Gastroesophageal sphincter (tissue), 4 donors: ENCODE results near the gene PPP3CA. TPM values are rescaled to one million over a fixed set of nuclear protein-coding genes. Genes with fewer than 3 reads are reported as not detected.

Experiments used
- ATAC-seq: fragments of 150-250 bp; one replicate; pipeline ENCODE4 v1.9.1; 2016; ENCODE audit warnings: mild to moderate bottlenecking, moderate library complexity
- H3K27ac ChIP-seq, 4 donors: fragments of 200-600 bp; sonication (generic) in 3 of 4; 1 replicate in 3 of 4; 2 replicates in 1 of 4; pipeline ENCODE4 v1.5.1; 2016 to 2019
- H3K27me3 ChIP-seq: fragments of 200-600 bp; sonication (generic); one replicate; pipeline ENCODE4 v1.5.1; 2019
- H3K36me3 ChIP-seq, 2 donors: fragments of 200-600 bp; sonication (generic); one replicate each; pipeline ENCODE4 v1.5.1; 2019; ENCODE audit warnings: control low read depth in 1 of 2
- H3K4me1 ChIP-seq, 3 donors: fragments of 200-600 bp; sonication (generic); 1 replicate in 2 of 3; 2 replicates in 1 of 3; pipeline ENCODE4 v1.5.1; 2016 to 2019; ENCODE audit warnings: control low read depth in 2 of 3
- H3K4me3 ChIP-seq, 2 donors: fragments of 200-600 bp; sonication (generic); one replicate each; pipeline ENCODE4 v1.5.1; 2019; ENCODE audit warnings: mild to moderate bottlenecking in 1 of 2, moderate library complexity in 1 of 2
- H3K9me3 ChIP-seq, 3 donors: fragments of 200-600 bp; sonication (generic); one replicate each; pipeline ENCODE4 v1.5.1; 2017 to 2019; ENCODE audit warnings: control low read depth in 2 of 3
- CTCF ChIP-seq, 4 experiments: fragments of 200-600 bp in 2 of 4; fragments of 450-650 bp in 2 of 4; sonication (generic) in 1 of 4; IDR thresholded peaks; one replicate each; pipeline ENCODE4 v1.5.1; 2017 to 2019; ENCODE audit warnings: antibody characterized with exemption in 4 of 4, mild to moderate bottlenecking in 2 of 4, moderate library complexity in 2 of 4
- EP300 ChIP-seq: sonication (generic); formaldehyde crosslinking; IDR thresholded peaks from one replicate; pipeline ENCODE4 v1.6.1; 2017; ENCODE audit warnings: antibody characterized with exemption, mild to moderate bottlenecking
- POLR2A ChIP-seq, 2 donors: fragments of 450-650 bp; IDR thresholded peaks; one replicate each; pipeline ENCODE4 v1.6.1; 2017; ENCODE audit warnings: antibody characterized with exemption in 2 of 2, mild to moderate bottlenecking in 2 of 2, moderate library complexity in 1 of 2
- POLR2AphosphoS5 ChIP-seq: sonication (generic); formaldehyde crosslinking; IDR thresholded peaks from one replicate; pipeline ENCODE4 v1.6.1; 2017; ENCODE audit warnings: antibody characterized with exemption
- WGBS, 2 donors: methylation state at CpG; one replicate each; pipeline ENCODE4 v1.1.5; 2018; ENCODE audit warnings: low coverage in 1 of 2; 5-methylcytosine and 5-hydroxymethylcytosine counted together
- total RNA-seq, 4 donors: library from RNA; depleted of rRNA; stranded (reverse); fragments of >200 nt; gene quantifications; one replicate each; pipeline ENCODE4 v1.1.0, GENCODE V29; 2016

Gene PPP3CA
- total RNA-seq, 4 donors from 2014 or later: 21.1 to 29.2 (median 24.8) TPM

GRCh38 chr4:101044766-101045165 lies 302.6 kb downstream of the PPP3CA start:
- Histone ChIP-seq H3K9me3 (no peaks in the 10 kb centered on the region), H3K27me3 (no peaks in the 10 kb centered on the region), H3K4me1 (peaks cover 0 to 7% (median 0%) of the 10 kb centered on the region in 3 donors), H3K27ac (no peak overlapping the region), H3K4me3 (no peak overlapping the region), H3K36me3 (peaks cover 0 to 11% of the 10 kb centered on the region in 2 donors)
- no peak for ATAC-seq
- 100% methylated on average over 1 of the region's 1 CpG; no CpG with 5 or more reads in 1 of the 2 donors for WGBS, 2 donors
- TF ChIP-seq POLR2A (IDR thresholded peaks at IDR 0.05): no peak
- no peak for TF ChIP-seq CTCF (IDR thresholded peaks at IDR 0.05)
- no peak for TF ChIP-seq POLR2AphosphoS5
- TF ChIP-seq EP300: no peak

- Histone ChIP-seq H3K9me3 (no peaks in the 10 kb centered on the region), H3K36me3 (peaks cover 0 to 19% of the 10 kb centered on the region in 2 donors), H3K4me1 (peaks cover 0 to 7% (median 0%) of the 10 kb centered on the region in 3 donors), H3K27me3 (no peaks in the 10 kb centered on the region), H3K27ac (no peak overlapping the region), H3K4me3 (no peak overlapping the region)
- no peak for ATAC-seq
- WGBS, 2 donors: 15 to 22% methylated on average over 1 of the region's 1 CpG
- TF ChIP-seq CTCF (IDR thresholded peaks at IDR 0.05) (no peak), POLR2A (IDR thresholded peaks at IDR 0.05) (no peak), EP300 (no peak), POLR2AphosphoS5 (no peak)
These were observed 304.5 kb downstream of the PPP3CA start for GRCh38 chr4:101042847-101043246.

- no peaks in the 10 kb centered on the region for H3K27me3 ChIP-seq
- no peak for TF ChIP-seq CTCF (IDR thresholded peaks at IDR 0.05)
- no peak for TF ChIP-seq POLR2AphosphoS5
- TF ChIP-seq EP300: no peak
- no peak for TF ChIP-seq POLR2A (IDR thresholded peaks at IDR 0.05)
- H3K9me3 ChIP-seq: no peaks in the 10 kb centered on the region
- H3K27ac ChIP-seq: no peak overlapping the region
- no peak overlapping the region for H3K4me3 ChIP-seq
- H3K36me3 ChIP-seq: peaks cover 0 to 29% of the 10 kb centered on the region in 2 donors
- ATAC-seq: no peak
- 64 to 73% methylated on average over 2 of the region's 2 CpGs for WGBS, 2 donors
- peaks cover 0 to 7% (median 0%) of the 10 kb centered on the region in 3 donors for H3K4me1 ChIP-seq
These were observed 306.6 kb downstream of the PPP3CA start for GRCh38 chr4:101040776-101041175.

GRCh38 chr4:101039367-101039766 lies 308.0 kb downstream of the PPP3CA start:
- peaks cover 0 to 7% (median 0%) of the 10 kb centered on the region in 3 donors for H3K4me1 ChIP-seq
- no peak for ATAC-seq
- H3K36me3 ChIP-seq: peaks cover 0 to 24% of the 10 kb centered on the region in 2 donors
- no peaks in the 10 kb centered on the region for H3K27me3 ChIP-seq
- H3K9me3 ChIP-seq: no peaks in the 10 kb centered on the region
- no peak overlapping the region for H3K27ac ChIP-seq
- H3K4me3 ChIP-seq: no peak overlapping the region
- 96 to 100% methylated on average over 1 to 5 of the region's 5 CpGs for WGBS, 2 donors
- TF ChIP-seq POLR2AphosphoS5 (no peak), POLR2A (IDR thresholded peaks at IDR 0.05) (no peak), EP300 (no peak), CTCF (IDR thresholded peaks at IDR 0.05) (no peak)

GRCh38 chr4:101037938-101038413 lies 309.4 kb downstream of the PPP3CA start:
- no peak for TF ChIP-seq POLR2A (IDR thresholded peaks at IDR 0.05)
- TF ChIP-seq POLR2AphosphoS5: no peak
- TF ChIP-seq CTCF (IDR thresholded peaks at IDR 0.05): no peak
- TF ChIP-seq EP300: no peak
- Histone ChIP-seq H3K4me1 (peaks cover 0 to 4% (median 0%) of the 10 kb centered on the region in 3 donors), H3K4me3 (no peak overlapping the region), H3K27ac (no peak overlapping the region), H3K27me3 (no peaks in the 10 kb centered on the region), H3K9me3 (no peaks in the 10 kb centered on the region), H3K36me3 (peaks cover 0 to 24% of the 10 kb centered on the region in 2 donors)
- 67 to 100% methylated on average over 1 of the region's 1 CpG for WGBS, 2 donors
- ATAC-seq: no peak
